SU-DHL-6 (cell line): ENCODE data around the gene CD300A.

Experiments used
- H2AFZ ChIP-seq: fragments of 200-600 bp; sonication (generic); 2 replicates; pipeline ENCODE4 v1.6.1; 2014; ENCODE audit warnings: low read depth, mild to moderate bottlenecking, moderate library complexity, mixed read lengths, antibody characterized with exemption, low read length; ENCODE audit not compliant: severe bottlenecking
- H3F3A ChIP-seq: fragments of 200-600 bp; shearing (Covaris generic); 2 replicates; pipeline ENCODE4 v1.6.0; 2016; ENCODE audit warnings: antibody characterized with exemption, mild to moderate bottlenecking; ENCODE audit not compliant: insufficient read depth
- H3K27ac ChIP-seq: fragments of 200-600 bp; sonication (generic); 2 replicates; pipeline ENCODE4 v1.5.1; 2016; ENCODE audit warnings: low read depth, mild to moderate bottlenecking, low read length, moderate library complexity, mixed read lengths
- H3K27me3 ChIP-seq: fragments of 200-600 bp; sonication (generic), shearing (Covaris generic); 2 replicates; pipeline ENCODE4 v1.6.0; 2014; ENCODE audit warnings: mild to moderate bottlenecking, low read length
- H3K36me3 ChIP-seq: fragments of 200-600 bp; sonication (generic); 2 replicates; pipeline ENCODE4 v1.6.1; 2014; ENCODE audit warnings: mild to moderate bottlenecking, low read length, mixed read lengths
- H3K4me2 ChIP-seq: fragments of 300-600, 200-600 bp; shearing (Covaris generic), sonication (generic); 2 replicates; pipeline ENCODE4 v1.6.0; 2014; ENCODE audit warnings: low read length, low read depth, mild to moderate bottlenecking; ENCODE audit not compliant: poor library complexity, severe bottlenecking
- H3K4me3 ChIP-seq: fragments of 200-600 bp; sonication (generic); 2 replicates; pipeline ENCODE4 v1.5.1; 2014; ENCODE audit warnings: antibody characterized with exemption, low read length, mild to moderate bottlenecking, mixed read lengths; ENCODE audit not compliant: insufficient read depth, poor library complexity, severe bottlenecking
- H3K79me2 ChIP-seq: fragments of 200-600 bp; sonication (generic); 2 replicates; pipeline ENCODE4 v1.6.1; 2014; ENCODE audit warnings: mild to moderate bottlenecking, low read length, moderate library complexity; ENCODE audit not compliant: insufficient read depth
- H3K9ac ChIP-seq: fragments of 200-600 bp; sonication (generic); 2 replicates; pipeline ENCODE4 v1.7.0; 2014; ENCODE audit warnings: mild to moderate bottlenecking, low read length
- H3K9me2 ChIP-seq: fragments of 200-600 bp; sonication (generic); replicated peaks from 2 replicates; pipeline ENCODE4 v1.6.1; 2014; ENCODE audit warnings: low read length; ENCODE audit not compliant: insufficient read depth
- H3K9me3 ChIP-seq: fragments of 200-600 bp; sonication (generic); 2 replicates; pipeline ENCODE4 v1.6.1; 2014; ENCODE audit warnings: low read length, mixed read lengths; ENCODE audit not compliant: insufficient read depth
- H4K20me1 ChIP-seq: fragments of 200-600 bp; sonication (generic); 2 replicates; pipeline ENCODE4 v1.6.1; 2014; ENCODE audit warnings: low read depth, mild to moderate bottlenecking, antibody characterized with exemption, low read length, moderate library complexity, mixed read lengths
- EZH2phosphoT487 ChIP-seq: fragments of 200-600 bp; sonication (generic), shearing (Covaris generic); conservative IDR thresholded peaks from 2 replicates; pipeline ENCODE4 v1.6.1; 2018; ENCODE audit warnings: mild to moderate bottlenecking, antibody characterized with exemption, low read length, moderate library complexity, mixed read lengths
- TF ChIP-seq, protein P1 (sequence below): fragments of 200-600 bp; sonication (generic); IDR thresholded peaks from one replicate; pipeline ENCODE4 v1.5.1; 2017; ENCODE audit warnings: antibody characterized with exemption, mild to moderate bottlenecking, low read length, moderate library complexity; ENCODE audit not compliant: insufficient read depth, poor library complexity, severe bottlenecking

CD300A gene

DNA sequence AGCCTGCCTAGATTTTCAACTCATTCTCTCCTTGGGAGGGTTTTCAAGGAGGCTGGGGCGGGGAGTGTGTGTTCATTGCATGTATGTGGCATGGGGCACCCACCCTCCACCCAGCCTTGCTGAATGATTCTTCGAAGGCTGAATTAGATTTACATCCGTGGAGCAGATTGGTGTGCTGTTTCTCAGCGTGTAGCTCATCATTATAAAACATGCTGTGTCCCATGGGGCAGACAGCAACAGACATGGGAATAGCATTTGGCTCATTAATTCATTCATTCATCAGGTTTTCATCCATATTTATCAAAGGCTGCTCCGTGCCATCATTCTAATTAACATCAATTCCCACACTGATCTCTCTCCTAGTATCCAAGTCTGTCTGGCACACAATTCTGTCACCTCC lies 10.6 kb upstream of the CD300A start:
- no peak overlapping the region for H3K4me3 ChIP-seq
- H4K20me1 ChIP-seq = no peaks in the 10 kb centered on the region
- H3F3A ChIP-seq = no peaks in the 10 kb centered on the region
- no peaks in the 10 kb centered on the region for H3K9me2 ChIP-seq
- no peaks in the 10 kb centered on the region for H3K79me2 ChIP-seq
- H3K4me2 ChIP-seq = no peak overlapping the region
- no peak overlapping the region for H2AFZ ChIP-seq
- no peaks in the 10 kb centered on the region for H3K36me3 ChIP-seq
- no peaks in the 10 kb centered on the region for H3K27me3 ChIP-seq
- H3K9ac ChIP-seq = no peak overlapping the region
- no peak for TF ChIP-seq EZH2phosphoT487
- TF ChIP-seq, protein P1, sequence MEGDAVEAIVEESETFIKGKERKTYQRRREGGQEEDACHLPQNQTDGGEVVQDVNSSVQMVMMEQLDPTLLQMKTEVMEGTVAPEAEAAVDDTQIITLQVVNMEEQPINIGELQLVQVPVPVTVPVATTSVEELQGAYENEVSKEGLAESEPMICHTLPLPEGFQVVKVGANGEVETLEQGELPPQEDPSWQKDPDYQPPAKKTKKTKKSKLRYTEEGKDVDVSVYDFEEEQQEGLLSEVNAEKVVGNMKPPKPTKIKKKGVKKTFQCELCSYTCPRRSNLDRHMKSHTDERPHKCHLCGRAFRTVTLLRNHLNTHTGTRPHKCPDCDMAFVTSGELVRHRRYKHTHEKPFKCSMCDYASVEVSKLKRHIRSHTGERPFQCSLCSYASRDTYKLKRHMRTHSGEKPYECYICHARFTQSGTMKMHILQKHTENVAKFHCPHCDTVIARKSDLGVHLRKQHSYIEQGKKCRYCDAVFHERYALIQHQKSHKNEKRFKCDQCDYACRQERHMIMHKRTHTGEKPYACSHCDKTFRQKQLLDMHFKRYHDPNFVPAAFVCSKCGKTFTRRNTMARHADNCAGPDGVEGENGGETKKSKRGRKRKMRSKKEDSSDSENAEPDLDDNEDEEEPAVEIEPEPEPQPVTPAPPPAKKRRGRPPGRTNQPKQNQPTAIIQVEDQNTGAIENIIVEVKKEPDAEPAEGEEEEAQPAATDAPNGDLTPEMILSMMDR = no peak
- no peaks in the 10 kb centered on the region for H3K9me3 ChIP-seq
- no peak overlapping the region for H3K27ac ChIP-seq

DNA sequence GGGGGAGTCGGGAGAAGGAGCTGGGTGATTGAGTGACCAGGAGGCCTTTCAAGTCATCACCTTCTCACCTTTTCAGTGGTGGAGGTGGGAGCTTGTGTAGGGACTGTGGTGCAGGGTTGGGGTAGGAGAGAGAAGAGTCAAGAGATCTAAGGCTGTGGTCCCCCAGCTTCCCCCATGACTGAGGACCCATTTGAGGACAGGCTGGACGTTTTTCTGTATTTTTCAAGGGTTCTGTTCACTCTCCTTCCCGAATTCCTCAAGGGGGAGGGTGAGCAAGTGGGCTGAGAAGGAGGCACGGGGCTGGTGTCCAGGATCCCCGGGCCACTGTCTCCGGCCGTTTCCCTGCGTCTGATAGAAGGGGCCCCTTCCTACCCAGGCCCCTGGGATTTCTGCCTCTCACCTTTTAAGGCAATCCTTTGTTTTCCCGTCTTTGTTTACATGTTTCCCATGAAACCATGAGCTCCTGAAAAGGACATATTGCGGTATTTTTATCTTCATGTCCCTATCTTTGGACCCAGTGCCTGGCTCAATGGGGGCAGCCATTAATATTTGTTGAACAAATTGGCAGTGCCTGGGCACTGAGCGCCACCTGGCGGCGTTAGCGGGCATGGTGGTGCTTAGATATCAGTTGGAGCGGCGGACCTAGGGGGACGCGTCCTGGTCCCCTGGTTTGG lies 9.2 kb upstream of the CD300A start:
- no peaks in the 10 kb centered on the region for H3K79me2 ChIP-seq
- no peaks in the 10 kb centered on the region for H3K36me3 ChIP-seq
- H3K9ac ChIP-seq = no peak overlapping the region
- H3K9me2 ChIP-seq = no peaks in the 10 kb centered on the region
- no peak overlapping the region for H2AFZ ChIP-seq
- H3K9me3 ChIP-seq = no peaks in the 10 kb centered on the region
- H4K20me1 ChIP-seq = no peaks in the 10 kb centered on the region
- no peak overlapping the region for H3K4me3 ChIP-seq
- no peaks in the 10 kb centered on the region for H3K27me3 ChIP-seq
- no peaks in the 10 kb centered on the region for H3F3A ChIP-seq
- TF ChIP-seq, protein P1 = peak; percentile 97
- TF ChIP-seq EZH2phosphoT487 = no peak
- H3K4me2 ChIP-seq = no peak overlapping the region
- no peak overlapping the region for H3K27ac ChIP-seq

DNA sequence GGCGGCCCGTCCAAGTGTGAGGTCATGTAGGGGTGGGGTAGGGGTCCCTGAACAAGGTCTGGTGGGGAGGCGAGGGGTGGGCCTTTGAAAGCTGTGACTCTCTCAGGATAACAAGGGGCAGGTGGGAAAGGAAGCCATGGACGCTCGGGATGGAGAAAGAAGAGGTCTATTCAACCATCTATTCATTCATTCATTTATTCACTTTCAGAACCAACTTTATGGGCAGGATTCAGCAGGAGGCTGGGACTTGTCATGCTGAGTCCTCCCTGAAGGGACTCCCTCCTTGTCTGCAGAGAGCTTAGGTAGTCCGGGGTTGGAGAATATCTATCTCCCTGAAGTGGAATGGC lies 8.6 kb upstream of the CD300A start:
- H3K9ac ChIP-seq = no peak overlapping the region
- H3K79me2 ChIP-seq = no peaks in the 10 kb centered on the region
- no peak overlapping the region for H2AFZ ChIP-seq
- no peak overlapping the region for H3K27ac ChIP-seq
- no peaks in the 10 kb centered on the region for H3F3A ChIP-seq
- H3K36me3 ChIP-seq = no peaks in the 10 kb centered on the region
- H3K4me2 ChIP-seq = no peak overlapping the region
- no peak for TF ChIP-seq EZH2phosphoT487
- TF ChIP-seq, protein P1 = peak; percentile 19
- H3K4me3 ChIP-seq = no peak overlapping the region
- H3K27me3 ChIP-seq = no peaks in the 10 kb centered on the region
- no peaks in the 10 kb centered on the region for H3K9me2 ChIP-seq
- H3K9me3 ChIP-seq = no peaks in the 10 kb centered on the region
- H4K20me1 ChIP-seq = no peaks in the 10 kb centered on the region

DNA sequence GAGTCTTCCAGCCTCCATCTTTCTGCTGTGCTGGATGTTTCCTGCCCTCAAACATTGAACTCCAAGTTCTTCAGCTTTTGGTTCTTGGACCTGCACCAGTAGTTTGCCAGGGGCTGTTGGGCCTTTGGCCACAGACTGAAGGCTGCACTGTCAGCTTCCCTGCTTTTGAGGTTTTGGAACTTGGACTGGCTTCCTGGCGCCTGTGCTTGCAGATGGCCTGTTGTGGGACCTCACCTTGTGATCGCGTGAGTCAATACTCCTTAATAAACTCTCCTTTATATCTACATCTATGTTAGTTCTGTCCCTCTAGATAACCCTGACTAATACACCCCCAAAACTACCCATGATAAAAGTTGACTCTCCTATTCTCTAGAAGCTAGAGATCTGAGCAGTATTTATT lies 7.6 kb upstream of the CD300A start:
- Histone ChIP-seq H3K4me2 (no peak overlapping the region), H3K36me3 (no peaks in the 10 kb centered on the region), H3K27me3 (no peaks in the 10 kb centered on the region), H2AFZ (no peak overlapping the region), H3F3A (no peaks in the 10 kb centered on the region), H3K27ac (no peak overlapping the region), H3K4me3 (no peak overlapping the region), H3K9me3 (no peaks in the 10 kb centered on the region), H4K20me1 (no peaks in the 10 kb centered on the region), H3K9ac (no peak overlapping the region), H3K9me2 (no peaks in the 10 kb centered on the region), H3K79me2 (no peaks in the 10 kb centered on the region)
- TF ChIP-seq, protein P1 = no peak
- no peak for TF ChIP-seq EZH2phosphoT487
